Measurements from ENCODE around the gene ARID3A. TPM values are rescaled to one million over a fixed set of nuclear protein-coding genes. Genes with fewer than 3 reads are reported as not detected.

Gene ARID3A
- total RNA-seq, 1 donor from 2014 or later: 83.0 TPM

- no peak for TF ChIP-seq CTCF (conservative IDR thresholded peaks at IDR 0.05)
- H3K36me3 Mint-ChIP-seq: peaks cover 5% of the 10 kb centered on the region
- H3K4me1 Mint-ChIP-seq (ENCODE audit: unreplicated experiment): no peaks in the 10 kb centered on the region
- H3K27ac Mint-ChIP-seq: no peak overlapping the region
- no peaks in the 10 kb centered on the region for H3K9me3 Mint-ChIP-seq
- H3K27me3 Mint-ChIP-seq: no peaks in the 10 kb centered on the region
- DNase-seq (ENCODE audit: extremely low spot score, unreplicated experiment): no peak
- H3K4me3 Mint-ChIP-seq: no peak overlapping the region
Observed at GRCh38 chr19:898663-899062, 27.2 kb upstream of the ARID3A start.

- no peak for TF ChIP-seq CTCF (conservative IDR thresholded peaks at IDR 0.05)
Observed at GRCh38 chr19:899336-900042, 26.3 kb upstream of the ARID3A start.

GRCh38 chr19:900043-900301 lies 25.9 kb upstream of the ARID3A start:
- no peak overlapping the region for H3K27ac Mint-ChIP-seq
- no peaks in the 10 kb centered on the region for H3K27me3 Mint-ChIP-seq
- no peaks in the 10 kb centered on the region for H3K9me3 Mint-ChIP-seq
- no peak for DNase-seq (ENCODE audit: extremely low spot score, unreplicated experiment)
- no peak overlapping the region for H3K4me3 Mint-ChIP-seq
- H3K36me3 Mint-ChIP-seq: peaks cover 5% of the 10 kb centered on the region
- TF ChIP-seq CTCF (conservative IDR thresholded peaks at IDR 0.05): no peak
- peaks cover 3% of the 10 kb centered on the region for H3K4me1 Mint-ChIP-seq (ENCODE audit: unreplicated experiment)

More at GRCh38 chr19:899336-900042, 26.3 kb upstream of the ARID3A start:
- Mint-ChIP-seq H3K9me3 (no peaks in the 10 kb centered on the region), H3K4me1 (ENCODE audit: unreplicated experiment) (peaks cover 3% of the 10 kb centered on the region), H3K4me3 (no peak overlapping the region), H3K36me3 (peaks cover 5% of the 10 kb centered on the region), H3K27me3 (no peaks in the 10 kb centered on the region), H3K27ac (no peak overlapping the region)
- no peak for DNase-seq (ENCODE audit: extremely low spot score, unreplicated experiment)

- peaks cover 5% of the 10 kb centered on the region for H3K36me3 Mint-ChIP-seq
- H3K4me3 Mint-ChIP-seq: no peak overlapping the region
- peaks cover 3% of the 10 kb centered on the region for H3K4me1 Mint-ChIP-seq (ENCODE audit: unreplicated experiment)
- no peak for DNase-seq (ENCODE audit: extremely low spot score, unreplicated experiment)
- H3K27ac Mint-ChIP-seq: no peak overlapping the region
- no peaks in the 10 kb centered on the region for H3K27me3 Mint-ChIP-seq
- TF ChIP-seq CTCF (conservative IDR thresholded peaks at IDR 0.05): no peak
- no peaks in the 10 kb centered on the region for H3K9me3 Mint-ChIP-seq
Observed at GRCh38 chr19:900302-901111, 25.3 kb upstream of the ARID3A start.

GRCh38 chr19:901216-902092 lies 24.4 kb upstream of the ARID3A start:
- no peaks in the 10 kb centered on the region for H3K27me3 Mint-ChIP-seq
- H3K36me3 Mint-ChIP-seq: peaks cover 5% of the 10 kb centered on the region
- TF ChIP-seq CTCF (conservative IDR thresholded peaks at IDR 0.05): no peak
- no peak overlapping the region for H3K27ac Mint-ChIP-seq
- H3K4me1 Mint-ChIP-seq (ENCODE audit: unreplicated experiment): peaks cover 3% of the 10 kb centered on the region
- no peak for DNase-seq (ENCODE audit: extremely low spot score, unreplicated experiment)
- H3K4me3 Mint-ChIP-seq: no peak overlapping the region
- H3K9me3 Mint-ChIP-seq: no peaks in the 10 kb centered on the region

Measured in type B pancreatic cell (in vitro differentiated cells).